Loucy (cell line): Measurements from ENCODE around the gene SECISBP2L.

Experiments used
- EZH2phosphoT487 ChIP-seq: fragments of 200-600 bp; IDR thresholded peaks from 2 replicates; pipeline ENCODE4 v1.6.1; 2018; ENCODE audit warnings: antibody characterized with exemption, mild to moderate bottlenecking, moderate library complexity, borderline replicate concordance
- TF ChIP-seq, protein P1 (sequence below): fragments of 200-600 bp; sonication (generic); conservative IDR thresholded peaks from 2 replicates; pipeline ENCODE4 v1.5.1; 2014; ENCODE audit warnings: mild to moderate bottlenecking, antibody characterized with exemption, low read length

DNA sequence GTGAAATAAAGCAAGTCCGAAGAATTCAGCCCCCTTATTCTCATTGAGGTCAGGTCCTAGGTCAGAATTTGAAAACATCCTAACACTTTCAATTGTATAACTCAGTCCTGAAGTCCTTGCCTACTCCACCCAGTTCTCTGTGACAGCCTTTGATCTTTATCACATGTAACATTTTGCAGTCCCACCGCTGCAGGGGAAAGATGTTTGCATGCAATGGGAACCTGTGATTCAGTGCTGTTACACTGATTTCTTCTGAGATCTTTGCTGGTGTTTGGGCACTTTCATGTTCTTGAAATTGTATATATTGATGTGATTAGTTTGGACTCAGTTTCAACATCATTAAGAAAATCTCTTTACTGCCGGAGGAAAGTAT, 18.0 kb upstream of the SECISBP2L start:
- TF ChIP-seq, protein P1, sequence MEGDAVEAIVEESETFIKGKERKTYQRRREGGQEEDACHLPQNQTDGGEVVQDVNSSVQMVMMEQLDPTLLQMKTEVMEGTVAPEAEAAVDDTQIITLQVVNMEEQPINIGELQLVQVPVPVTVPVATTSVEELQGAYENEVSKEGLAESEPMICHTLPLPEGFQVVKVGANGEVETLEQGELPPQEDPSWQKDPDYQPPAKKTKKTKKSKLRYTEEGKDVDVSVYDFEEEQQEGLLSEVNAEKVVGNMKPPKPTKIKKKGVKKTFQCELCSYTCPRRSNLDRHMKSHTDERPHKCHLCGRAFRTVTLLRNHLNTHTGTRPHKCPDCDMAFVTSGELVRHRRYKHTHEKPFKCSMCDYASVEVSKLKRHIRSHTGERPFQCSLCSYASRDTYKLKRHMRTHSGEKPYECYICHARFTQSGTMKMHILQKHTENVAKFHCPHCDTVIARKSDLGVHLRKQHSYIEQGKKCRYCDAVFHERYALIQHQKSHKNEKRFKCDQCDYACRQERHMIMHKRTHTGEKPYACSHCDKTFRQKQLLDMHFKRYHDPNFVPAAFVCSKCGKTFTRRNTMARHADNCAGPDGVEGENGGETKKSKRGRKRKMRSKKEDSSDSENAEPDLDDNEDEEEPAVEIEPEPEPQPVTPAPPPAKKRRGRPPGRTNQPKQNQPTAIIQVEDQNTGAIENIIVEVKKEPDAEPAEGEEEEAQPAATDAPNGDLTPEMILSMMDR = no peak
- TF ChIP-seq EZH2phosphoT487 = no peak
